Measurements from ENCODE around the gene GNAI2. TPM values are rescaled to one million over a fixed set of nuclear protein-coding genes. Genes with fewer than 3 reads are reported as not detected.
A peak's percentile ranks its signal among the peaks of the same experiment; 100 is the strongest.

GNAI2 gene
- total RNA-seq, 1 donor from 2014 or later, result 281 TPM

- peak overlapping the region; percentile 32 for H3K4me3 Mint-ChIP-seq
- H3K36me3 Mint-ChIP-seq (ENCODE audit: low read depth), result no peaks in the 10 kb centered on the region
- TF ChIP-seq CTCF (IDR thresholded peaks at IDR 0.05), result no peak
- H3K4me1 Mint-ChIP-seq, result peaks cover 18% of the 10 kb centered on the region
- H3K9me3 Mint-ChIP-seq, result no peaks in the 10 kb centered on the region
- CTCF ChIA-PET, result interaction anchor here (0.5 to 5.4 kb wide), 13 partner anchors 26 to 905 kb away, joined by 3 to 100 read pairs (median 6); partner anchors contain the start of genes GNAI2 and IFRD2
- H3K27me3 Mint-ChIP-seq, result peaks cover 13% of the 10 kb centered on the region
- intact Hi-C loops (cut with micrococcal nuclease), result loop anchor here (1.0 to 5.0 kb wide), 5 partner anchors 39 to 1176 kb away; partner anchors contain the start of genes DALRD3 and SEMA3F
- no peak for ATAC-seq (ENCODE audit: low read depth)
- no peak overlapping the region for H3K27ac Mint-ChIP-seq
- no peak for DNase-seq
- POLR2A ChIA-PET, result interaction anchor here (1.1 to 2.4 kb wide), 5 partner anchors 12 to 78 kb away, joined by 4 to 23 read pairs (median 6); no protein-coding TSS in a partner anchor
Observed at GRCh38 chr3:50193746-50194127, 42.3 kb upstream of the GNAI2 start.

- Mint-ChIP-seq H3K4me3 (peak overlapping the region; percentile 46), H3K9me3 (no peaks in the 10 kb centered on the region), H3K36me3 (ENCODE audit: low read depth) (no peaks in the 10 kb centered on the region), H3K27me3 (peaks cover 15% of the 10 kb centered on the region), H3K4me1 (peaks cover 18% of the 10 kb centered on the region), H3K27ac (no peak overlapping the region)
- DNase-seq, result peak; percentile 76
- CTCF ChIA-PET, result interaction anchor here (0.7 to 5.4 kb wide), 23 partner anchors 11 to 493 kb away, joined by 3 to 100 read pairs (median 4); partner anchors contain the start of genes GNAI2, IFRD2 and LSMEM2
- intact Hi-C loops (cut with micrococcal nuclease), result loop anchor here (1.0 to 5.0 kb wide), 3 partner anchors 52 to 1177 kb away; partner anchors contain the start of gene DALRD3
- POLR2A ChIA-PET, result interaction anchor here (0.6 to 2.4 kb wide), 7 partner anchors 11 to 146 kb away, joined by 3 to 23 read pairs (median 4); partner anchors contain the start of genes GNAI2 and RASSF1
- ATAC-seq (ENCODE audit: low read depth), result peak; percentile 83
- TF ChIP-seq CTCF (IDR thresholded peaks at IDR 0.05), result no peak
Observed at GRCh38 chr3:50194128-50194902, 41.7 kb upstream of the GNAI2 start.

- intact Hi-C loops (cut with micrococcal nuclease), result loop anchor here (1.0 to 5.0 kb wide), 3 partner anchors 51 to 1178 kb away; partner anchors contain the start of gene DALRD3
- H3K27me3 Mint-ChIP-seq, result peaks cover 15% of the 10 kb centered on the region
- ATAC-seq (ENCODE audit: low read depth) (peak; percentile 66), DNase-seq (no peak)
- ChIA-PET POLR2A (interaction anchor here (0.6 to 2.4 kb wide), 7 partner anchors 11 to 1521 kb away, joined by 3 to 23 read pairs (median 4); partner anchors contain the start of gene RASSF1), CTCF (interaction anchor here (0.7 to 5.4 kb wide), 22 partner anchors 12 to 494 kb away, joined by 3 to 100 read pairs (median 4); partner anchors contain the start of genes GNAI2, IFRD2 and LSMEM2)
- H3K27ac Mint-ChIP-seq, result no peak overlapping the region
- no peaks in the 10 kb centered on the region for H3K36me3 Mint-ChIP-seq (ENCODE audit: low read depth)
- H3K4me1 Mint-ChIP-seq, result peaks cover 18% of the 10 kb centered on the region
- H3K9me3 Mint-ChIP-seq, result no peaks in the 10 kb centered on the region
- TF ChIP-seq CTCF (IDR thresholded peaks at IDR 0.05), result no peak
- peak overlapping the region; percentile 46 for H3K4me3 Mint-ChIP-seq
Observed at GRCh38 chr3:50194903-50195500, 41.0 kb upstream of the GNAI2 start.

GRCh38 chr3:50195501-50196252 lies 40.3 kb upstream of the GNAI2 start:
- no peak for TF ChIP-seq CTCF (IDR thresholded peaks at IDR 0.05)
- POLR2A ChIA-PET, result interaction anchor here (0.6 to 2.4 kb wide), 6 partner anchors 10 to 1522 kb away, joined by 3 to 23 read pairs (median 5); partner anchors contain the start of gene RASSF1
- H3K9me3 Mint-ChIP-seq, result no peaks in the 10 kb centered on the region
- H3K4me3 Mint-ChIP-seq, result no peak overlapping the region
- H3K27me3 Mint-ChIP-seq, result peaks cover 16% of the 10 kb centered on the region
- no peak overlapping the region for H3K27ac Mint-ChIP-seq
- H3K36me3 Mint-ChIP-seq (ENCODE audit: low read depth), result no peaks in the 10 kb centered on the region
- CTCF ChIA-PET, result interaction anchor here (0.9 to 5.4 kb wide), 10 partner anchors 24 to 83 kb away, joined by 3 to 100 read pairs (median 8); partner anchors contain the start of genes GNAI2 and LSMEM2
- ATAC-seq (ENCODE audit: low read depth), result no peak
- intact Hi-C loops (cut with micrococcal nuclease), result no loop called here
- no peak for DNase-seq
- H3K4me1 Mint-ChIP-seq, result peaks cover 18% of the 10 kb centered on the region
